H1 (cell line): Measurements from ENCODE around the gene CD164. TPM values are rescaled to one million over a fixed set of nuclear protein-coding genes. Genes with fewer than 3 reads are reported as not detected.

ENCODE experiments used
- CTCF ChIA-PET: fragments of 300-600 bp; sonication (Branson Sonifier 250); formaldehyde crosslinking; loops from one replicate; lab custom pipeline; 2021; ENCODE audit not compliant: partially characterized antibody; lab: Charles Lee
- POLR2A ChIA-PET: fragments of 300-600 bp; sonication (Branson Sonifier 250); formaldehyde crosslinking; loops from one replicate; lab custom pipeline; 2021; ENCODE audit warnings: inconsistent platforms; ENCODE audit not compliant: partially characterized antibody; lab: Charles Lee
- DNase-seq, 2 experiments: peaks; one replicate each; pipeline versions ENCODE4 v3.0.0 to v3.0.0-alpha.2; 2010 to 2022; ENCODE audit warnings: low spot score in 2 of 2, low read depth in 1 of 2, mixed read lengths in 1 of 2
- FAIRE-seq: peaks from 2 replicates; lab custom pipeline; 2011; peaks lifted over from hg19 to GRCh38; lab: Jason Lieb, UNC
- H2AFZ ChIP-seq: 2 replicates; pipeline ENCODE4 v1.8.1; 2012; ENCODE audit warnings: low read length, inconsistent platforms
- H2AK5ac ChIP-seq: 2 replicates; pipeline ENCODE4 v1.6.1; 2013; ENCODE audit warnings: low read depth, low read length
- H2BK120ac ChIP-seq: replicated peaks from 2 replicates; pipeline ENCODE3; 2013; ENCODE audit warnings: low read depth, low read length, inconsistent platforms
- H2BK12ac ChIP-seq: 2 replicates; pipeline ENCODE4 v1.6.1; 2013; ENCODE audit warnings: low read depth, low read length
- H2BK15ac ChIP-seq: 2 replicates; pipeline ENCODE4 v1.6.1; 2013; ENCODE audit warnings: low read length
- H2BK20ac ChIP-seq: 2 replicates; pipeline ENCODE4 v1.6.1; 2013; ENCODE audit warnings: low read length
- H2BK5ac ChIP-seq: 2 replicates; pipeline ENCODE4 v1.6.1; 2013; ENCODE audit warnings: low read depth, low read length
- H3K14ac ChIP-seq: 2 replicates; pipeline ENCODE4 v1.6.1; 2013; ENCODE audit warnings: inconsistent platforms; ENCODE audit not compliant: insufficient read length
- H3K18ac ChIP-seq: 2 replicates; pipeline ENCODE4 v1.6.1; 2013; ENCODE audit warnings: low read length; ENCODE audit errors: extremely low read depth
- H3K23ac ChIP-seq: 2 replicates; pipeline ENCODE4 v1.6.1; 2013; ENCODE audit warnings: inconsistent platforms; ENCODE audit not compliant: insufficient read length
- H3K23me2 ChIP-seq: 2 replicates; pipeline ENCODE4 v1.6.1; 2013; ENCODE audit warnings: low read depth, low read length
- H3K27ac ChIP-seq: 2 replicates; pipeline ENCODE4 v1.6.1; 2011; ENCODE audit warnings: low read depth, low read length, inconsistent platforms
- H3K27me3 ChIP-seq, 4 experiments: replicated peaks in 1 of 4; 1 replicate in 1 of 4; 2 replicates in 3 of 4; pipeline versions ENCODE4 v1.6.1 to v1.8.1; 2011 to 2013; ENCODE audit warnings: low read length in 3 of 4, mild to moderate bottlenecking in 3 of 4, inconsistent platforms in 2 of 4, mixed read lengths in 2 of 4, moderate library complexity in 1 of 4; ENCODE audit not compliant: control insufficient read depth in 3 of 4, insufficient read depth in 3 of 4; ENCODE audit errors: extremely low read depth in 1 of 4
- H3K36me3 ChIP-seq, 4 experiments: 2 replicates each; pipeline versions ENCODE4 v1.6.1 to v1.8.1; 2011 to 2013; ENCODE audit warnings: mild to moderate bottlenecking in 4 of 4, low read length in 3 of 4, moderate library complexity in 2 of 4, control low read depth in 1 of 4, inconsistent platforms in 1 of 4; ENCODE audit not compliant: insufficient read depth in 4 of 4, control insufficient read depth in 2 of 4
- H3K4ac ChIP-seq: replicated peaks from 2 replicates; pipeline ENCODE3; 2013; ENCODE audit warnings: low read length, low read depth, mixed read lengths, inconsistent platforms; ENCODE audit not compliant: insufficient read length
- H3K4me1 ChIP-seq, 4 experiments: replicated peaks in 1 of 4; 1 replicate in 1 of 4; 2 replicates in 3 of 4; pipeline versions ENCODE4 v1.6.1 to v1.8.1; 2011 to 2013; ENCODE audit warnings: low read length in 3 of 4, inconsistent platforms in 2 of 4, mixed read lengths in 1 of 4; ENCODE audit not compliant: insufficient read depth in 4 of 4, control insufficient read depth in 3 of 4
- H3K4me2 ChIP-seq, 2 experiments: 2 replicates each; pipeline versions ENCODE4 v1.6.1 to v1.8.1; 2011 to 2013; ENCODE audit warnings: low read depth in 2 of 2, low read length in 2 of 2, control low read depth in 1 of 2, inconsistent platforms in 1 of 2, mild to moderate bottlenecking in 1 of 2; ENCODE audit not compliant: insufficient read depth in 1 of 2
- H3K4me3 ChIP-seq, 4 experiments: fragments of 200-600, 300-600 bp in 1 of 4; sonication (generic), shearing (Covaris generic), sonication (Bioruptor Twin) in 1 of 4; 2 replicates each; pipeline versions ENCODE4 v1.5.1 to v1.8.1; 2011 to 2016; ENCODE audit warnings: low read length in 4 of 4, low read depth in 3 of 4, control low read depth in 2 of 4, inconsistent platforms in 2 of 4, mild to moderate bottlenecking in 2 of 4, mixed read lengths in 1 of 4, moderate library complexity in 1 of 4; ENCODE audit not compliant: insufficient read depth in 2 of 4; ENCODE audit errors: extremely low read depth in 1 of 4
- H3K56ac ChIP-seq: replicated peaks from 2 replicates; pipeline ENCODE3; 2013; ENCODE audit warnings: low read depth, mild to moderate bottlenecking, mixed read lengths, low read length, inconsistent platforms; ENCODE audit not compliant: insufficient read length
- H3K79me1 ChIP-seq: 2 replicates; pipeline ENCODE4 v1.6.1; 2013; ENCODE audit warnings: low read depth, low read length, control low read depth
- H3K79me2 ChIP-seq, 2 experiments: 2 replicates each; pipeline versions ENCODE4 v1.6.1 to v1.8.1; 2012 to 2013; ENCODE audit warnings: low read length in 2 of 2, mild to moderate bottlenecking in 2 of 2, inconsistent platforms in 1 of 2; ENCODE audit not compliant: insufficient read depth in 2 of 2, control insufficient read depth in 1 of 2
- H3K9ac ChIP-seq, 4 experiments: replicated peaks in 1 of 4; 1 replicate in 1 of 4; 2 replicates in 3 of 4; pipeline versions ENCODE4 v1.6.1 to v1.8.1; 2011 to 2013; ENCODE audit warnings: low read depth in 3 of 4, low read length in 3 of 4, control low read depth in 2 of 4, mild to moderate bottlenecking in 2 of 4, moderate library complexity in 2 of 4, inconsistent platforms in 1 of 4; ENCODE audit errors: extremely low read depth in 1 of 4
- H3K9me3 ChIP-seq, 2 experiments: 2 replicates each; pipeline versions ENCODE4 v1.6.1 to v1.8.1; 2012 to 2013; ENCODE audit warnings: mild to moderate bottlenecking in 2 of 2, moderate library complexity in 2 of 2, control low read depth in 1 of 2, inconsistent platforms in 1 of 2, low read depth in 1 of 2, low read length in 1 of 2, mixed read lengths in 1 of 2; ENCODE audit not compliant: insufficient read depth in 2 of 2
- H4K20me1 ChIP-seq, 2 experiments: replicated peaks in 1 of 2; 2 replicates each; pipeline versions ENCODE3 to v1.8.1; 2011 to 2013; ENCODE audit warnings: inconsistent platforms in 2 of 2, low read length in 2 of 2, mild to moderate bottlenecking in 1 of 2; ENCODE audit not compliant: insufficient read depth in 2 of 2, control insufficient read depth in 1 of 2
- H4K5ac ChIP-seq: 2 replicates; pipeline ENCODE4 v1.6.1; 2013; ENCODE audit warnings: low read length, low read depth, mixed read lengths, inconsistent platforms; ENCODE audit not compliant: insufficient read length
- H4K8ac ChIP-seq: 2 replicates; pipeline ENCODE4 v1.8.0; 2013; ENCODE audit warnings: mild to moderate bottlenecking, moderate library complexity, low read length, inconsistent platforms; ENCODE audit not compliant: insufficient read depth; ENCODE audit errors: extremely low read depth
- H4K91ac ChIP-seq: replicated peaks from 2 replicates; pipeline ENCODE3; 2013; ENCODE audit warnings: low read length, mixed read lengths, inconsistent platforms; ENCODE audit not compliant: insufficient read length
- CEBPB ChIP-seq: IDR thresholded peaks from 2 replicates; pipeline ENCODE4 v1.6.1; 2012; ENCODE audit warnings: low read depth, low read length
- WGBS, 2 experiments: shearing (Covaris generic) in 1 of 2; methylation state at CpG; one replicate each; pipeline versions ENCODE4 v1.1.6 to v1.1.7; 2013 to 2015; ENCODE audit warnings: low lambda C conversion rate in 2 of 2, mixed read lengths in 2 of 2, inconsistent platforms in 1 of 2, low coverage in 1 of 2, missing lambda C conversion rate in 1 of 2; ENCODE audit not compliant: insufficient replicate concordance in 2 of 2, insufficient coverage in 1 of 2, insufficient read length in 1 of 2; ENCODE audit errors: extremely low coverage in 1 of 2, missing lambda C conversion rate in 1 of 2; 5-methylcytosine and 5-hydroxymethylcytosine counted together
- polyA plus RNA-seq, 7 experiments: library from polyadenylated mRNA; depleted of rRNA in 3 of 7; stranded (reverse) in 5 of 7; unstranded in 2 of 7; fragments of >200 nt in 5 of 7; fragments of 200-250 nt in 2 of 7; gene quantifications; 1 replicate in 5 of 7; 2 replicates in 1 of 7; 4 replicates in 1 of 7; pipeline versions ENCODE4 v1.2.1 to v1.2.3, GENCODE V29; 2011 to 2013; ENCODE audit warnings: missing spikeins in 2 of 7, mixed read lengths in 2 of 7
- total RNA-seq: library from RNA; stranded (reverse); fragmentation: NEBNext Ultra II Directional; extraction: Animal tissue kit (Norgen Biotek cat#: 25700); gene quantifications from 2 replicates; pipeline ENCODE4 v1.2.1, GENCODE V29; 2021

CD164 gene
- total and polyA plus RNA-seq, 2 of the 8 experiments (the other 6 are each of a cell fraction or from before 2014, with no cell fraction given) = 69.3 to 94.3 TPM

DNA sequence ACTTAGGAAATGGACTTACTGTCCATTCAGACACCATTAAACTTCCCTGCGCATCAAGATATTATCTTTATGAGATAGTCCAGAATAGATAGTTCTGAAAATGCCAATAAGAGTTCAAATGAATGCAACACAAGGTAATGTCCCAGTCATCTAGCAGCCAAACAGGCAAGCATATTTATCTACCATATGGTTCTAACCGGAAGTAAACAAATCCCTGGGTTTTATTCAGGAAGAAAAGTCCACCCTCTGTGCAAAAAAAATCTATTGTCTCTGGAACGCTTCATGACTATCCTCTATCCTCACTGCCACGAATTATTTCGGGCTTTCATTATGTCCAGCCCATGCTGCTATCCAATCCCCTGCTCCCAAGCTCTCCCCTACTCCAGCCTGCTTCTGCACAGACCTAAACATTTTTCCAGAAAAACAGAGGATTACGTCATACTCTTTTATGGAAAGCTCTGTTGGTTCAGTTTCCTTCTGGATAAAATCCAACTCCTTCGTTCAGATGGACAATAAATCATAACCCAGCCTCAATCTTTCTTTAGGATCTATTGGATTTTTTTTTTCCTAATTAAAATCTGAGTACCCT, 46.7 kb upstream of the CD164 start:
- ChIA-PET CTCF (interaction anchor here (0.5 to 1.7 kb wide), 2 partner anchors 241 to 246 kb away, joined by 4 read pairs; no protein-coding TSS in a partner anchor), POLR2A (interaction anchor here (1.4 kb wide), 1 partner anchor 12 kb away, joined by 3 read pairs; the partner anchor contains the start of genes PPIL6 and SMPD2)
- no peak for TF ChIP-seq CEBPB

More for the DNA sequence above, 46.7 kb upstream of the CD164 start:
- no peak overlapping the region for H3K14ac ChIP-seq
- H2AFZ ChIP-seq = no peak overlapping the region
- H2BK120ac ChIP-seq = no peak overlapping the region
- no peak overlapping the region for H4K5ac ChIP-seq
- no peak overlapping the region for H4K8ac ChIP-seq
- no peak overlapping the region for H3K18ac ChIP-seq
- H4K20me1 ChIP-seq = no peaks in the 10 kb centered on the region
- no peak overlapping the region for H3K56ac ChIP-seq
- no peaks in the 10 kb centered on the region for H3K23me2 ChIP-seq
- no peaks in the 10 kb centered on the region for H3K79me2 ChIP-seq
- H3K4me1 ChIP-seq = no peaks in the 10 kb centered on the region
- no peaks in the 10 kb centered on the region for H3K79me1 ChIP-seq
- no peaks in the 10 kb centered on the region for H3K9me3 ChIP-seq
- H2BK12ac ChIP-seq = no peak overlapping the region
- H3K23ac ChIP-seq = no peak overlapping the region
- no peak overlapping the region for H2AK5ac ChIP-seq
- no peaks in the 10 kb centered on the region for H3K27me3 ChIP-seq
- H2BK5ac ChIP-seq = no peak overlapping the region
- H3K4me3 ChIP-seq = no peak overlapping the region
- no peak overlapping the region for H3K27ac ChIP-seq
- H2BK20ac ChIP-seq = no peak overlapping the region
- 84% methylated on average over 7 of the region's 7 CpGs; no CpG with 5 or more reads in 1 of the 2 experiments for WGBS, 2 experiments
- FAIRE-seq (no peak), DNase-seq (no peak)
- no peak overlapping the region for H4K91ac ChIP-seq
- H2BK15ac ChIP-seq = no peak overlapping the region
- H3K36me3 ChIP-seq = no peaks in the 10 kb centered on the region
- H3K4ac ChIP-seq = no peak overlapping the region
- no peak overlapping the region for H3K4me2 ChIP-seq
- H3K9ac ChIP-seq = no peak overlapping the region
